GM18499 (cell line): ENCODE measurements around the gene ASB18.

Source experiments
- ATAC-seq: cut with Tn5 transposase; IDR thresholded peaks from one replicate; pipeline ENCODE4 v1.9.1; 2021; ENCODE audit warnings: moderate number of reproducible peaks; ENCODE audit not compliant: insufficient read depth, unreplicated experiment

ASB18 gene

GRCh38 chr2:236166796-236167296 lies 97.4 kb downstream of the ASB18 start:
- ATAC-seq: no peak

- no peak for ATAC-seq
Measured at GRCh38 chr2:236165842-236166795, 98.1 kb downstream of the ASB18 start.

GRCh38 chr2:236164925-236165841 lies 99.0 kb downstream of the ASB18 start:
- ATAC-seq: no peak

- ATAC-seq: no peak
Measured at GRCh38 chr2:236164201-236164924, 99.8 kb downstream of the ASB18 start.

- ATAC-seq: no peak
Measured at GRCh38 chr2:236163471-236164200, 100.6 kb downstream of the ASB18 start.

- ATAC-seq: no peak
Measured at GRCh38 chr2:236162882-236163470, 101.2 kb downstream of the ASB18 start.

- no peak for ATAC-seq
Measured at GRCh38 chr2:236162031-236162845, 102.0 kb downstream of the ASB18 start.

GRCh38 chr2:236161531-236161930 lies 102.7 kb downstream of the ASB18 start:
- ATAC-seq: no peak

GRCh38 chr2:236161082-236161462 lies 103.1 kb downstream of the ASB18 start:
- no peak for ATAC-seq

GRCh38 chr2:236160366-236161081 lies 103.7 kb downstream of the ASB18 start:
- no peak for ATAC-seq

- no peak for ATAC-seq
Measured at GRCh38 chr2:236159778-236160170, 104.4 kb downstream of the ASB18 start.

GRCh38 chr2:236158969-236159777 lies 105.0 kb downstream of the ASB18 start:
- ATAC-seq: no peak

- no peak for ATAC-seq
Measured at GRCh38 chr2:236157815-236158498, 106.2 kb downstream of the ASB18 start.

- no peak for ATAC-seq
Measured at GRCh38 chr2:236157366-236157765, 106.8 kb downstream of the ASB18 start.

GRCh38 chr2:236156860-236157194 lies 107.4 kb downstream of the ASB18 start:
- no peak for ATAC-seq

- no peak for ATAC-seq
Measured at GRCh38 chr2:236156095-236156859, 107.9 kb downstream of the ASB18 start.
